ENCODE data around the gene ALOX5.

DNA sequence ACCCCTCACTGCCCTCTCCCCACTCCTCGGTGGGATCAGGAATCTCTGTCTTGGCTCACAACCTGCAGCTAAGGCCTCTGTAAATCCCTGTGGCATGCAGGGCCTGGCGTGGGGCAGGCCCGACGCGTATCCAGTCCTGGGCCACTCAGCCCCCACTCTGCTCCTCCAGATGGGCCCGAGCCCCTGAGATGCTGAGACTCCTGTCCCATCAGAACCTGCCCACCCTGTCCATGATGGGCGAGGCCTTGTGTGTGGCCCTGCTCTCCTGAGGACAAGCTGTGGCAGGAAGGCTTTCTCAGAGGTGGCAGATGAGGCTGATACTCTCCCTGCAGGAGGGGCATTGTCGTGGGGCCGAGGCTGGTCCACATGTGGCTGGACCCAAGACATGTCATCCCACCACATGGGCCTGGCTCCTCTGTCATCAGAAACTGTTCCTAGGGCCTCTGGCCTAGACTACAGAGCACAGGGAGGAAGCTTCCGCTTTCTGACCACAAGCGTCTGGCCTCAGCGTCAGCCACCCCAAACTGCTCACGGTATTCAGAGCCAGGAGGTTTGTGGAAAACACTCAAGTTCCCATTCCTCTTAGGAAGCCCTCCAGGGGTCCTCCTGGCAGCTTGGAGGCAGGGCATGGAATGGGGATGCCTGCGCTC lies 6.0 kb downstream of the ALOX5 start:
- TF ChIP-seq CTCF (conservative IDR thresholded peaks at IDR 0.05; ENCODE audit: low read depth, low read length) (no peak), EZH2 (IDR thresholded peaks at IDR 0.05; ENCODE audit: low read length, unreplicated experiment) (no peak)
